ENCODE measurements around the gene RYR1.
A peak's percentile ranks its signal among the peaks of the same experiment; 100 is the strongest.

RYR1 gene

DNA sequence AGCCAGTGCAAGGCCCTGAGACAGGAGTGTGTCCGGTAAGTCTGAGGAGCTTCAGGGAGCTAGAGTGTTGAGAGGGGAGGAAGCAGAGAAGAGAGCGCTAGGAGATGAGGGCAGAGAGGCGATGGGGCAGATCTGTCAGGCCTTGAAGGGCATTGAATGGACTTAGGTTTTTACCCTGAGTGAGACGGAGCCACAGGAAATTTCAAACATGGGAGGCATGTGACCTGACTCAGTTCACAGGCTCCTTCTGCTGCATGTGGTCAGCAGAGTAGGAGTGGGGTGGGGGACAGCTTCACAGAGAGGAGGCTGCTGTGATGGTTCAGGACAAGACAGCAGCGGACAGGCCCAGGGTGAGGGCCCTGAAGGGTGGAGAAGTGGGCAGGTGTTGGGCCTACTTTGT is 33.1 kb upstream of the RYR1 start:
- no peak overlapping the region for H3K4me3 ChIP-seq (ENCODE audit: severe bottlenecking)
- no peaks in the 10 kb centered on the region for H3K36me3 ChIP-seq (ENCODE audit: low read depth)
- no peak overlapping the region for H3K27ac ChIP-seq (ENCODE audit: poor library complexity, severe bottlenecking)
- no peaks in the 10 kb centered on the region for H3K27me3 ChIP-seq (ENCODE audit: insufficient read depth, poor library complexity, severe bottlenecking)
- no peak for ATAC-seq (ENCODE audit: low read depth)
- H3K9me3 ChIP-seq (ENCODE audit: severe bottlenecking), result no peaks in the 10 kb centered on the region
- no peak for DNase-seq (ENCODE audit: low spot score)
- H3K4me1 ChIP-seq (ENCODE audit: insufficient read depth, poor library complexity, severe bottlenecking), result no peaks in the 10 kb centered on the region
- TF ChIP-seq, protein P1, sequence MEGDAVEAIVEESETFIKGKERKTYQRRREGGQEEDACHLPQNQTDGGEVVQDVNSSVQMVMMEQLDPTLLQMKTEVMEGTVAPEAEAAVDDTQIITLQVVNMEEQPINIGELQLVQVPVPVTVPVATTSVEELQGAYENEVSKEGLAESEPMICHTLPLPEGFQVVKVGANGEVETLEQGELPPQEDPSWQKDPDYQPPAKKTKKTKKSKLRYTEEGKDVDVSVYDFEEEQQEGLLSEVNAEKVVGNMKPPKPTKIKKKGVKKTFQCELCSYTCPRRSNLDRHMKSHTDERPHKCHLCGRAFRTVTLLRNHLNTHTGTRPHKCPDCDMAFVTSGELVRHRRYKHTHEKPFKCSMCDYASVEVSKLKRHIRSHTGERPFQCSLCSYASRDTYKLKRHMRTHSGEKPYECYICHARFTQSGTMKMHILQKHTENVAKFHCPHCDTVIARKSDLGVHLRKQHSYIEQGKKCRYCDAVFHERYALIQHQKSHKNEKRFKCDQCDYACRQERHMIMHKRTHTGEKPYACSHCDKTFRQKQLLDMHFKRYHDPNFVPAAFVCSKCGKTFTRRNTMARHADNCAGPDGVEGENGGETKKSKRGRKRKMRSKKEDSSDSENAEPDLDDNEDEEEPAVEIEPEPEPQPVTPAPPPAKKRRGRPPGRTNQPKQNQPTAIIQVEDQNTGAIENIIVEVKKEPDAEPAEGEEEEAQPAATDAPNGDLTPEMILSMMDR (IDR thresholded peaks at IDR 0.05; ENCODE audit: poor library complexity, severe bottlenecking), result no peak

DNA sequence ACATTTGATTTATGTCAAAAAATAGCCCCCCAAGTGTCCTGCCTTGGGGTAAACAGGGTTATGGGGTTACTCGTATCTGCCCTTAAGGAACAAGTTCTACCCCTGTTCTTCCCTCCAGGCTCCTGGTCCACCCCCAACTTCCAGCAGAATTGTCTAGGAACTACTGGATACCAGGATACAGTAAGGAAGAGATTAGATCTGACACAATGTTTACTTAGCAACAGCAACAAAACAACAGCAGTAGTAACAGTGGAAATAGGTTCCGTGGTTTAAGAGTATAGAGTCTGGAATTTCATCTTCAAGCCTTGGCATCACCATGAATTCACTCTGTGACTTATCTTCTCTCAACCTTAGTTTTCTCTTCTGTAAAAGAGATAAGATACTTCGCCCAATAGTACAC is 32.3 kb upstream of the RYR1 start:
- ATAC-seq (ENCODE audit: low read depth) (no peak), DNase-seq (ENCODE audit: low spot score) (no peak)
- H3K27me3 ChIP-seq (ENCODE audit: insufficient read depth, poor library complexity, severe bottlenecking), result no peaks in the 10 kb centered on the region
- H3K36me3 ChIP-seq (ENCODE audit: low read depth), result 0 out of 2 replicates have a peak, but pooled peaks cover under 1% of the 10 kb centered on the region
- H3K9me3 ChIP-seq (ENCODE audit: severe bottlenecking), result no peaks in the 10 kb centered on the region
- no peak overlapping the region for H3K4me3 ChIP-seq (ENCODE audit: severe bottlenecking)
- H3K27ac ChIP-seq (ENCODE audit: poor library complexity, severe bottlenecking), result no peak overlapping the region
- no peaks in the 10 kb centered on the region for H3K4me1 ChIP-seq (ENCODE audit: insufficient read depth, poor library complexity, severe bottlenecking)
- TF ChIP-seq, protein P1 (IDR thresholded peaks at IDR 0.05; ENCODE audit: poor library complexity, severe bottlenecking), result no peak

DNA sequence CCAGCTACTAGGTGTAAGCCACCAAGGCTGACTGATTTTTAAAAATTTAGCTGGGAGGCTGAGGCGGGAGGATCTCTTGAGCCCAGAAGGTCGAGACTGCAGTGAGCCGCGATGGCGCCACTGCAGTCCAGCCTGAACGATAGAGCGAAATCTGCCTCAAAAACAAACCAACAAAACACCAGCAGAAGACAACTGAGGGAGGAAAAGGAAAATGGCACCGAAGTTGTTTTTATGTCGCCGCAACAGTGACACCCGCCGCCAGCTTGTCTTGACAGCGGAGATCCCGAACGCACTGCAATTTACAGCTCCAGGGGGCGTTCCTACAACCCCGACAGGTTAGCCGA is 30.9 kb upstream of the RYR1 start:
- no peaks in the 10 kb centered on the region for H3K4me1 ChIP-seq (ENCODE audit: insufficient read depth, poor library complexity, severe bottlenecking)
- no peak overlapping the region for H3K27ac ChIP-seq (ENCODE audit: poor library complexity, severe bottlenecking)
- TF ChIP-seq, protein P1 (IDR thresholded peaks at IDR 0.05; ENCODE audit: poor library complexity, severe bottlenecking), result no peak
- no peak for ATAC-seq (ENCODE audit: low read depth)
- H3K27me3 ChIP-seq (ENCODE audit: insufficient read depth, poor library complexity, severe bottlenecking), result no peaks in the 10 kb centered on the region
- peak overlapping the region; percentile 97 for H3K4me3 ChIP-seq (ENCODE audit: severe bottlenecking)
- H3K36me3 ChIP-seq (ENCODE audit: low read depth), result peaks cover 9% of the 10 kb centered on the region
- DNase-seq (ENCODE audit: low spot score), result no peak
- H3K9me3 ChIP-seq (ENCODE audit: severe bottlenecking), result no peaks in the 10 kb centered on the region

DNA sequence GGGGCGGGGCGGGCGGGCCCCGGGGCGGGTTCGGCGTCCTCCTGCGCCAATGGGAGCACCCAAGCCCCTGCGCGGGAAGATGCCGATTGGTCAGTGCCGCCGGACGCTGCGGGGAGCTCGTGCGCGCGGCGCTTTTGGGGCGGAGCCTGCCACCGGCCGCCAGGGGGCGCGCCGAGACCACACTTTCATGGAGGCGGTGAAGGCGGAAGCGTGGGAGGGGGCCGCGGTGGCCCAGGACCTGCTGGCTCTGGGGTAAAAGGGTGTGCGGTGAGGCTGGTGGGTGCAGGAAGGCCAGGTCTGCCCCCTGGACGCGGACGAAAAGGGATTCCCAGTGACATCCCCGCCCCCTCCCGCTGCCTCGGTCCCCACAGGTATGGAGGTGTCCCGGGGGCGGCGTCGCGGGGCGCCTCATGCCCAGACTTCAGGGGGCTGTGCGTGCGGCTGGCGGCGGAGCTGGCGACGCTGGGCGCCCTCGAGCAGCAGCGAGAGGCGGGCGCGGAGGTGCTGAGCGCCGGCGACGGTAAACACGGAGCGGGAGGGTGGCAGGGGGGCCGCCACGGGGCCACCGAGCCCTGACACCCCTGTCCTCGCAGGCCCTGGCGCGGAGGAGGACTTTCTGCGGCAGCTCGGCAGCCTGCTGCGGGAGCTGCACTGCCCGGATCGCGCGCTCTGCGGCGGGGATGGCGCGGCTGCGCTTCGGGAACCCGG is 30.4 kb upstream of the RYR1 start, which contains the start of gene FAM98C:
TSS of gene FAM98C (plus strand) at position 127 of the 708 bp plus-strand sequence. CDS start at position 188, 61 bp downstream.
- H3K4me3 ChIP-seq (ENCODE audit: severe bottlenecking), result peak within 1 kb of the TSS; percentile 97

More for the DNA sequence above, 30.4 kb upstream of the RYR1 start, which contains the start of gene FAM98C:
- Histone ChIP-seq H3K27me3 (ENCODE audit: insufficient read depth, poor library complexity, severe bottlenecking) (no peaks in the 10 kb centered on the region), H3K9me3 (ENCODE audit: severe bottlenecking) (no peaks in the 10 kb centered on the region), H3K36me3 (ENCODE audit: low read depth) (peaks cover 9% of the 10 kb centered on the region), H3K4me1 (ENCODE audit: insufficient read depth, poor library complexity, severe bottlenecking) (no peaks in the 10 kb centered on the region), H3K27ac (ENCODE audit: poor library complexity, severe bottlenecking) (peak within 1 kb of the TSS; percentile 29)
- ATAC-seq (ENCODE audit: low read depth) (peak; percentile 94), DNase-seq (ENCODE audit: low spot score) (peak; percentile 95)
- TF ChIP-seq, protein P1 (IDR thresholded peaks at IDR 0.05; ENCODE audit: poor library complexity, severe bottlenecking), result peak; percentile 97
